Psoas muscle (tissue), 8 donors: Measurements from ENCODE around the gene EIPR1. TPM values are rescaled to one million over a fixed set of nuclear protein-coding genes. Genes with fewer than 3 reads are reported as not detected.

ENCODE experiments used
- ATAC-seq, 4 donors: fragments of 200-7000 bp; cut with Tn5 transposase; one replicate each; pipeline ENCODE4 v1.9.1; 2020; ENCODE audit warnings: moderate library complexity in 3 of 4, mild to moderate bottlenecking in 2 of 4
- DNase-seq, 2 donors: peaks; one replicate each; pipeline ENCODE4 v3.0.0-alpha.2; 2020
- H3K27ac ChIP-seq: fragments of 200-600 bp; one replicate; pipeline ENCODE4 v1.8.0; 2022
- H3K27me3 ChIP-seq, 3 donors: fragments of 200-600 bp in 1 of 3; one replicate each; pipeline versions ENCODE4 v1.6.1 to v1.8.0; 2013 to 2022; ENCODE audit warnings: low read length in 2 of 3, mild to moderate bottlenecking in 2 of 3, moderate library complexity in 1 of 3; ENCODE audit not compliant: insufficient read depth in 3 of 3
- H3K36me3 ChIP-seq, 2 donors: fragments of 200-600 bp in 1 of 2; one replicate each; pipeline versions ENCODE4 v1.6.1 to v1.8.0; 2013 to 2022; ENCODE audit warnings: low read depth in 1 of 2, mild to moderate bottlenecking in 1 of 2, moderate library complexity in 1 of 2; ENCODE audit not compliant: insufficient read depth in 1 of 2
- H3K4me1 ChIP-seq: fragments of 200-600 bp; one replicate; pipeline ENCODE4 v1.8.0; 2022
- H3K4me3 ChIP-seq: fragments of 200-600 bp; one replicate; pipeline ENCODE4 v1.8.0; 2022; ENCODE audit warnings: mild to moderate bottlenecking
- H3K9me3 ChIP-seq: fragments of 200-600 bp; one replicate; pipeline ENCODE4 v1.8.0; 2022
- WGBS, 3 donors: extraction: QIAGEN DNeasy Blood & Tissue Kit; methylation state at CpG; one replicate each; pipeline versions ENCODE4 v1.1.6 to v1.1.7; 2013; 5-methylcytosine and 5-hydroxymethylcytosine counted together
- intact Hi-C, 2 donors: fragments of 100-400 bp; cut with DNase I; formaldehyde crosslinking; loops; one replicate each; pipeline versions ENCODE4 v1.11.0 to v1.14.2; 2022
- polyA plus RNA-seq, 3 donors: library from polyadenylated mRNA; stranded (reverse); fragments of 200-250 nt; gene quantifications; one replicate each; pipeline ENCODE4 v1.2.3, GENCODE V29; 2013
- total RNA-seq, 4 donors: library from RNA; stranded (reverse); fragmentation: NEBNext Ultra II Directional in 2 of 4; extraction: Animal tissue kit (Norgen Biotek cat#: 25700) in 2 of 4; gene quantifications; one replicate each; pipeline versions ENCODE4 v1.2.1 to v1.2.4, GENCODE V29; 2021 to 2023
- TF ChIP-seq, protein P1 (sequence below): fragments of 200-600 bp; IDR thresholded peaks from one replicate; pipeline ENCODE4 v1.8.0; 2022; ENCODE audit warnings: antibody characterized with exemption
- donor health status: healthy with polysubstance abuse.
- donor health status: DM: no; HTN: no; CAD: no; lungs with moderate emphysema.
- donor health status: Bipolar disorder and iron deficiency.
- donor health status: healthy.
- donor health status: DM: yes; HTN: yes; CAD: no.
- donor health status: DM: no; HTN: no; CAD: no.
- donor health status: DM: no; HTN: no; CAD: no.
- donor health status: DM: yes; HTN: yes; CAD: no.

EIPR1 gene
- total and polyA plus RNA-seq, 7 donors, result 9.7 to 42.1 (median 12.5) TPM

DNA sequence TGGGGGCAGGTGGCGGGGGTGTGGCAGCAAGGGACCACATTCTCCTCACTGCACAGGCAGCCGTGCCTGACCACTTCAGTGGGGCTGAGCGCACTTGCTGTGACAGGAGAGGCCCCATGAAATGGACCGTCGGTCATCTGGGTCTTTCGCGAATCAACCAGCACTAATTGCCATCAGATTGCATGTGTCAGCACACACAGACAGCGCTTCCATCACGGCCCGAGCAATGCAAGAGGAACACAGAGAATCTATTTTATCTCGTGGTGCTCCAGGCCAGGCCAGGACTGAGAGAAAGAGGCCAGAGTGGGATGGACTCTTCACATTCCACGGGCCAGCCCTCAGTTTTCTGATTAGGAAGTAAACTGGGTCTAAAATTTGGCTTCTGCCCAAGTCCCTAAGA lies 87.0 kb downstream of the EIPR1 start:
- Histone ChIP-seq H3K27me3 (no peaks in the 10 kb centered on the region), H3K4me1 (no peaks in the 10 kb centered on the region), H3K9me3 (no peaks in the 10 kb centered on the region), H3K27ac (no peak overlapping the region), H3K4me3 (no peak overlapping the region), H3K36me3 (no peaks in the 10 kb centered on the region)
- ATAC-seq (no peak), DNase-seq (peak in 1 of 2 donors; percentile 35)
- intact Hi-C loops, result no loop called here
- TF ChIP-seq, protein P1, sequence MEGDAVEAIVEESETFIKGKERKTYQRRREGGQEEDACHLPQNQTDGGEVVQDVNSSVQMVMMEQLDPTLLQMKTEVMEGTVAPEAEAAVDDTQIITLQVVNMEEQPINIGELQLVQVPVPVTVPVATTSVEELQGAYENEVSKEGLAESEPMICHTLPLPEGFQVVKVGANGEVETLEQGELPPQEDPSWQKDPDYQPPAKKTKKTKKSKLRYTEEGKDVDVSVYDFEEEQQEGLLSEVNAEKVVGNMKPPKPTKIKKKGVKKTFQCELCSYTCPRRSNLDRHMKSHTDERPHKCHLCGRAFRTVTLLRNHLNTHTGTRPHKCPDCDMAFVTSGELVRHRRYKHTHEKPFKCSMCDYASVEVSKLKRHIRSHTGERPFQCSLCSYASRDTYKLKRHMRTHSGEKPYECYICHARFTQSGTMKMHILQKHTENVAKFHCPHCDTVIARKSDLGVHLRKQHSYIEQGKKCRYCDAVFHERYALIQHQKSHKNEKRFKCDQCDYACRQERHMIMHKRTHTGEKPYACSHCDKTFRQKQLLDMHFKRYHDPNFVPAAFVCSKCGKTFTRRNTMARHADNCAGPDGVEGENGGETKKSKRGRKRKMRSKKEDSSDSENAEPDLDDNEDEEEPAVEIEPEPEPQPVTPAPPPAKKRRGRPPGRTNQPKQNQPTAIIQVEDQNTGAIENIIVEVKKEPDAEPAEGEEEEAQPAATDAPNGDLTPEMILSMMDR, result no peak
- 71 to 80% (median 72%) methylated on average over 12 of the region's 12 CpGs for WGBS, 3 donors

DNA sequence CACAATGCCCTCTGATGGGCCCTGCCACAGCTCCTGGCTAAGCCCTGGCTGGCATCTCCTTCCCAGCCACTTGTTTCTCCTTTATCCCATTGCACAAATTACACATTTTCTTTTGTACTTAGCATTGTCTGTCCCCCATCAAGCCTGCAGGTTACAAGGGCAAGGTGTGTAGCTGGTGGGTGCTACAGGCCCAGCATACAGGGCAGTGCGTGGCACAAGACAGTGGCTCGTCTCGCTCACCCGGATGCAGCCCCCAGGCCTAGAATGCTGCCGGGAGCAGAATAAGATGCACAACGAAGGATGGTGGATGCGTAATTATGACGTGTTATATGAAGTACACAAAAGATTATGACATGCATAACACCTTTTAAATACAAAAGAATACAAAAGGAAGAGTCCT lies 87.6 kb downstream of the EIPR1 start:
- intact Hi-C loops, result no loop called here
- Histone ChIP-seq H3K4me3 (no peak overlapping the region), H3K9me3 (no peaks in the 10 kb centered on the region), H3K27me3 (no peaks in the 10 kb centered on the region), H3K36me3 (no peaks in the 10 kb centered on the region), H3K4me1 (no peaks in the 10 kb centered on the region), H3K27ac (no peak overlapping the region)
- 96 to 98% (median 96%) methylated on average over 8 of the region's 8 CpGs for WGBS, 3 donors
- ATAC-seq (no peak), DNase-seq (no peak)
- TF ChIP-seq, protein P1, result no peak

- H3K27ac ChIP-seq, result no peak overlapping the region
- intact Hi-C loops, result no loop called here
- H3K9me3 ChIP-seq, result no peaks in the 10 kb centered on the region
- ATAC-seq, result no peak
- DNase-seq, result peak in 1 of 2 donors; percentile 42
- H3K4me3 ChIP-seq, result no peak overlapping the region
- H3K27me3 ChIP-seq, result no peaks in the 10 kb centered on the region
- no peaks in the 10 kb centered on the region for H3K36me3 ChIP-seq
- no peaks in the 10 kb centered on the region for H3K4me1 ChIP-seq
- 93 to 96% (median 94%) methylated on average over 15 of the region's 15 CpGs for WGBS, 3 donors
- TF ChIP-seq, protein P1, result no peak
Measured at GRCh38 chr2:3289526-3289925, 88.1 kb downstream of the EIPR1 start.

DNA sequence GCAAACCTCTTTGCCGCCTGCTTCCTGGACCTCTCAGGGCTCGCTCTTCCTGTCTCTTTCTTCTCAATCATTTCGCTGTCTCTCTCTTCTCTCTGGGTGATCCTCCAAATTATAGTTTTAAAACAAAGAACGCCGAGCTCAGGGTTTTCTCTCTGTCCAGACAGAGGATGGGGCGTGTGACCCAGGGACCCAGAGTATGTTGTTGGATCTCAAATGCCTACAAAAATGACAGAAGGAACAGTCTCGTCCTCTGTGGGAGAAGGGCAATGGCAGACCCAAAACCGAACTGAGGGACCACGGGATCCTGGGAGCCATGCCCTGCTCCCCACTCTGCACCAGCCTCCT lies 88.5 kb downstream of the EIPR1 start:
- H3K4me1 ChIP-seq, result no peaks in the 10 kb centered on the region
- intact Hi-C loops, result no loop called here
- TF ChIP-seq, protein P1, result no peak

DNA sequence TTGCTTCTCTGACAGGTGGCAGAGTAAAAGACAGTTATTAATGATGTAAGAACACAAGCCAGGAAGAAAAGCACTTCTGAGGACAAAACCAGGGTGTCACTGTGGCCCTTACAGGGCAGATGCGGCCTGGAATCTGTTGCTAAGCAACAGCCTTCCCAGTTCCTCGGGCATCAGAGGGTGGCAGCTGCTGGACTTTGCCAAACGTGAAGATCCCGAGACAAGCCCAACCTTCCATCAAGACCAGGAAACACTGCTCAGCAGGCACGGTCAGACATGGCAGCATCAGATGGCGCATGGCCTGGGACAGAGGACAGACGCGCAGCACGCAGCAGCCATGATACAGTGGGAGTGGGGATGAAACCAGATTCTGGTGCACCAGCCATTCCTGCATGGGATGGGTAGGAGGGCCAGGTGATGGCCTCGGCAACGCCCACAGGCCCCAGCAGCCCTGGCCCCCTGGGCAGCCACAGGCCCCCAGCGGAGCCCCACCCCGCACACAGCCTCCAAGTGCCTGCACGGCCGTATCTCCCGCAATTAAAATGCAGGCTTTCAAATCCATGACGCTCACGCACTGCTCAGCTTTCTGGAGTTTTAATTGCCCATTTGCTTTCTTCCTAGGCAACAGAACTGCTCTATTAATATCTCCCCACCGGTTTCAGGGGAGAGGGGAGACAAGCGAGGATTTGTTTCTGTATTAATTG lies 89.0 kb downstream of the EIPR1 start:
- TF ChIP-seq, protein P1, result no peak
- no peaks in the 10 kb centered on the region for H3K9me3 ChIP-seq
- ATAC-seq (no peak), DNase-seq (no peak)
- H3K4me3 ChIP-seq, result no peak overlapping the region
- WGBS, 3 donors, result 82 to 87% (median 86%) methylated on average over 20 of the region's 20 CpGs
- intact Hi-C loops, result no loop called here
- no peaks in the 10 kb centered on the region for H3K27me3 ChIP-seq
- H3K4me1 ChIP-seq, result no peaks in the 10 kb centered on the region
- H3K27ac ChIP-seq, result no peak overlapping the region
- H3K36me3 ChIP-seq, result no peaks in the 10 kb centered on the region

More for the DNA sequence above, 88.5 kb downstream of the EIPR1 start:
- Histone ChIP-seq H3K27ac (no peak overlapping the region), H3K36me3 (no peaks in the 10 kb centered on the region), H3K27me3 (no peaks in the 10 kb centered on the region), H3K9me3 (no peaks in the 10 kb centered on the region), H3K4me3 (no peak overlapping the region)
- WGBS, 3 donors, result 89 to 98% (median 94%) methylated on average over 9 of the region's 9 CpGs
- no peak for ATAC-seq
- DNase-seq, result no peak
